Hippocampal formation (tissue), 2 donors: ENCODE measurements around the gene POPDC2.

ENCODE experiments used
- DNase-seq, 2 donors: peaks; one replicate each; lab custom pipeline; 2025; lab: John Stamatoyannopoulos, UW

Gene POPDC2

GRCh38 chr3:119639494-119640350 lies 20.7 kb downstream of the POPDC2 start:
- DNase-seq, result no peak

- no peak for DNase-seq
Measured at GRCh38 chr3:119637679-119638477, 22.5 kb downstream of the POPDC2 start.

- DNase-seq, result no peak
Measured at GRCh38 chr3:119636891-119637611, 23.3 kb downstream of the POPDC2 start.

GRCh38 chr3:119636249-119636648 lies 24.1 kb downstream of the POPDC2 start:
- DNase-seq, result no peak

- DNase-seq, result no peak
Measured at GRCh38 chr3:119635719-119636118, 24.7 kb downstream of the POPDC2 start.

GRCh38 chr3:119632829-119633228 lies 27.6 kb downstream of the POPDC2 start:
- no peak for DNase-seq

GRCh38 chr3:119632216-119632615 lies 28.2 kb downstream of the POPDC2 start:
- DNase-seq, result no peak

- no peak for DNase-seq
Measured at GRCh38 chr3:119631516-119631915, 28.9 kb downstream of the POPDC2 start.

- no peak for DNase-seq
Measured at GRCh38 chr3:119630880-119631329, 29.5 kb downstream of the POPDC2 start.

- DNase-seq, result no peak
Measured at GRCh38 chr3:119630128-119630879, 30.1 kb downstream of the POPDC2 start.

- DNase-seq, result no peak
Measured at GRCh38 chr3:119628816-119629445, 31.5 kb downstream of the POPDC2 start.

GRCh38 chr3:119628390-119628789 lies 32.0 kb downstream of the POPDC2 start:
- DNase-seq, result no peak

- DNase-seq, result no peak
Measured at GRCh38 chr3:119627461-119627860, 32.9 kb downstream of the POPDC2 start.

- DNase-seq, result no peak
Measured at GRCh38 chr3:119626196-119626595, 34.2 kb downstream of the POPDC2 start.

- no peak for DNase-seq
Measured at GRCh38 chr3:119625451-119626153, 34.8 kb downstream of the POPDC2 start.

- no peak for DNase-seq
Measured at GRCh38 chr3:119624002-119624720, 36.2 kb downstream of the POPDC2 start.

GRCh38 chr3:119620899-119621298 lies 39.5 kb downstream of the POPDC2 start:
- DNase-seq, result no peak

- no peak for DNase-seq
Measured at GRCh38 chr3:119619094-119619493, 41.3 kb downstream of the POPDC2 start.

GRCh38 chr3:119616056-119616455 lies 44.3 kb downstream of the POPDC2 start:
- DNase-seq, result no peak

- DNase-seq, result no peak
Measured at GRCh38 chr3:119613872-119614271, 46.5 kb downstream of the POPDC2 start.
